Ovary (tissue), 3 donors: ENCODE data around the gene RFX8.

Experiments used
- CTCF ChIP-seq, 3 donors: fragments of 450-650 bp in 2 of 3; fragments of 200-600 bp in 1 of 3; IDR thresholded peaks; one replicate each; pipeline versions ENCODE4 v1.5.1 to v1.8.0; 2016 to 2022; ENCODE audit warnings: antibody characterized with exemption in 3 of 3, mild to moderate bottlenecking in 1 of 3
- EP300 ChIP-seq: sonication (generic); formaldehyde crosslinking; IDR thresholded peaks from one replicate; pipeline ENCODE4 v1.6.1; 2017; ENCODE audit warnings: antibody characterized with exemption
- POLR2A ChIP-seq: fragments of 450-650 bp; IDR thresholded peaks from one replicate; pipeline ENCODE4 v1.6.1; 2017; ENCODE audit warnings: antibody characterized with exemption, mild to moderate bottlenecking, moderate library complexity
- donor health status: DM: no; HTN: no; CAD: no.

- TF ChIP-seq CTCF (IDR thresholded peaks at IDR 0.05) (no peak), POLR2A (no peak), EP300 (no peak)
These were observed 26.5 kb upstream of the RFX8 start for GRCh38 chr2:101501443-101501842.
